A549 (cell line): ENCODE results near the gene RCAN2. TPM values are rescaled to one million over a fixed set of nuclear protein-coding genes. Genes with fewer than 3 reads are reported as not detected.

Experiments
- ATAC-seq, 2 experiments: fragments of 200-7000 bp in 1 of 2; fragments of >200 bp in 1 of 2; cut with Nextera tagmentation in 1 of 2; cut with Tn5 transposase in 1 of 2; 3 replicates each; pipeline versions ENCODE4 v1.8.0 to v1.9.1; 2018 to 2020; ENCODE audit warnings: mild to moderate bottlenecking in 1 of 2, moderate library complexity in 1 of 2
- CTCF ChIA-PET: fragments of 300-600 bp; sonication (Branson Sonifier 250); formaldehyde crosslinking; extraction: SDS; loops from one replicate; lab custom pipeline; 2021; ENCODE audit warnings: antibody characterized with exemption, inconsistent platforms; lab: Yijun Ruan, JAX
- POLR2A ChIA-PET: fragments of 350-600 bp; formaldehyde crosslinking; extraction: SDS; loops from one replicate; lab custom pipeline; 2021; ENCODE audit warnings: antibody characterized with exemption, inconsistent platforms; lab: Yijun Ruan, JAX
- DNase-seq, 2 experiments: peaks; one replicate each; pipeline versions ENCODE4 v3.0.0 to v3.0.0-alpha.2; 2011 to 2016; ENCODE audit warnings: low read depth in 1 of 2, low spot score in 1 of 2
- FAIRE-seq: peaks from 2 replicates; lab custom pipeline; 2011; peaks lifted over from hg19 to GRCh38; lab: Jason Lieb, UNC
- H3K27ac ChIP-seq, 2 experiments: fragments of >200 bp; sonication (Bioruptor Twin); formaldehyde crosslinking; 3 replicates each; pipeline ENCODE4 v1.5.1; 2016 to 2017
- H3K4me1 ChIP-seq: fragments of >200 bp; sonication (Bioruptor Twin); formaldehyde crosslinking; 3 replicates; pipeline ENCODE4 v1.6.1; 2016
- H3K4me2 ChIP-seq: fragments of >200 bp; sonication (Bioruptor Twin); formaldehyde crosslinking; 3 replicates; pipeline ENCODE4 v1.6.1; 2016
- H3K4me3 ChIP-seq: fragments of >200 bp; sonication (Bioruptor Twin); formaldehyde crosslinking; 3 replicates; pipeline ENCODE4 v1.5.1; 2016
- H3K9me3 ChIP-seq: fragments of >200 bp; sonication (Bioruptor Twin); formaldehyde crosslinking; 3 replicates; pipeline ENCODE4 v1.6.1; 2016
- CEBPB ChIP-seq, 2 experiments: fragments of >200 bp in 1 of 2; sonication (Bioruptor Twin) in 1 of 2; formaldehyde crosslinking in 1 of 2; IDR thresholded peaks; 2 replicates each; pipeline ENCODE4 v1.6.1; 2012 to 2016
- CHD2 ChIP-seq: fragments of 150-350 bp; IDR thresholded peaks from 2 replicates; pipeline ENCODE4 v1.6.1; 2014; ENCODE audit warnings: low read length; ENCODE audit not compliant: partially characterized antibody
- EHF ChIP-seq: fragments of 250-450 bp; sonication (Bioruptor Pico); IDR thresholded peaks from 2 replicates; pipeline ENCODE4 v1.5.0; 2020; ENCODE audit warnings: mild to moderate bottlenecking
- ELK1 ChIP-seq: fragments of 150-350 bp; IDR thresholded peaks from 2 replicates; pipeline ENCODE4 v1.6.1; 2014; ENCODE audit warnings: low read depth, mild to moderate bottlenecking, low read length
- EP300 ChIP-seq, 2 experiments: fragments of >200 bp; sonication (Bioruptor Twin); formaldehyde crosslinking; IDR thresholded peaks; 2 replicates in 1 of 2; 3 replicates in 1 of 2; pipeline ENCODE4 v1.6.1; 2016 to 2017
- ESRRA ChIP-seq: fragments of 150-350 bp; IDR thresholded peaks from 2 replicates; pipeline ENCODE4 v1.6.1; 2014; ENCODE audit warnings: mild to moderate bottlenecking, low read length, borderline replicate concordance
- FOSB ChIP-seq: fragments of 250-450 bp; sonication (Bioruptor Pico); IDR thresholded peaks from 2 replicates; pipeline ENCODE4 v1.5.0; 2020; ENCODE audit warnings: mild to moderate bottlenecking, moderate library complexity
- FOSL2 ChIP-seq, 2 experiments: fragments of 450-650 bp in 1 of 2; fragments of >200 bp in 1 of 2; sonication (Bioruptor Twin) in 1 of 2; formaldehyde crosslinking; IDR thresholded peaks; 2 replicates each; pipeline versions ENCODE4 v1.5.0 to v1.6.1; 2016 to 2020; ENCODE audit warnings: mild to moderate bottlenecking in 1 of 2, moderate library complexity in 1 of 2
- FOXS1 ChIP-seq: fragments of 250-450 bp; sonication (Bioruptor Pico); IDR thresholded peaks from 2 replicates; pipeline ENCODE4 v1.5.0; 2020; ENCODE audit warnings: mild to moderate bottlenecking, moderate library complexity
- GATA3 ChIP-seq: IDR thresholded peaks from 2 replicates; pipeline ENCODE4 v1.6.1; 2012; ENCODE audit warnings: borderline replicate concordance
- HDAC2 ChIP-seq: fragments of 200-600 bp; sonication (generic); IDR thresholded peaks from 2 replicates; pipeline ENCODE4 v1.6.1; 2016
- HES2 ChIP-seq: fragments of >200 bp; sonication (Bioruptor Twin); formaldehyde crosslinking; IDR thresholded peaks from 2 replicates; pipeline ENCODE4 v1.6.1; 2016
- HOXA7 ChIP-seq: fragments of 250-450 bp; sonication (Bioruptor Pico); IDR thresholded peaks from 2 replicates; pipeline ENCODE4 v1.5.0; 2020; ENCODE audit warnings: mild to moderate bottlenecking, moderate library complexity
- HOXB5 ChIP-seq: fragments of 250-450 bp; sonication (Bioruptor Pico); IDR thresholded peaks from 2 replicates; pipeline ENCODE4 v1.5.0; 2020; ENCODE audit warnings: mild to moderate bottlenecking, moderate library complexity
- JUN ChIP-seq, 2 experiments: fragments of >200 bp; sonication (Bioruptor Twin); formaldehyde crosslinking; IDR thresholded peaks; 2 replicates in 1 of 2; 3 replicates in 1 of 2; pipeline ENCODE4 v1.6.1; 2016 to 2017
- MAFK ChIP-seq: fragments of 450-650 bp; IDR thresholded peaks from 2 replicates; pipeline ENCODE4 v1.6.1; 2014; ENCODE audit not compliant: partially characterized antibody
- MAX ChIP-seq: IDR thresholded peaks from 2 replicates; pipeline ENCODE4 v1.6.1; 2012
- MYC ChIP-seq: IDR thresholded peaks from 2 replicates; pipeline ENCODE4 v1.6.1; 2012; ENCODE audit warnings: mild to moderate bottlenecking, inconsistent platforms, low read length, improper control_type of control experiment, borderline replicate concordance
- NFE2L2 ChIP-seq: fragments of 150-350 bp; conservative IDR thresholded peaks from 2 replicates; pipeline ENCODE4 v1.6.1; 2014; ENCODE audit warnings: low read length
- NPAS2 ChIP-seq: fragments of 250-450 bp; sonication (Bioruptor Pico); IDR thresholded peaks from 2 replicates; pipeline ENCODE4 v1.8.0; 2022; ENCODE audit warnings: mild to moderate bottlenecking, moderate library complexity, borderline replicate concordance
- NR3C1 ChIP-seq: fragments of >200 bp; sonication (Bioruptor Twin); formaldehyde crosslinking; IDR thresholded peaks from 3 replicates; pipeline ENCODE4 v1.6.1; 2017
- PHF8 ChIP-seq: fragments of 200-600 bp; sonication (generic); IDR thresholded peaks from 2 replicates; pipeline ENCODE4 v1.6.1; 2016; ENCODE audit warnings: low read depth, mild to moderate bottlenecking, antibody characterized with exemption, moderate library complexity, borderline replicate concordance
- POLR2AphosphoS2 ChIP-seq: conservative IDR thresholded peaks from 2 replicates; pipeline ENCODE4 v1.6.1; 2012; ENCODE audit warnings: low read length, improper control_type of control experiment, inconsistent platforms
- RAD21 ChIP-seq, 2 experiments: fragments of >200 bp in 1 of 2; sonication (Bioruptor Twin) in 1 of 2; formaldehyde crosslinking in 1 of 2; IDR thresholded peaks in 1 of 2; conservative IDR thresholded peaks in 1 of 2; 2 replicates in 1 of 2; 3 replicates in 1 of 2; pipeline ENCODE4 v1.6.1; 2012 to 2018; ENCODE audit warnings: inconsistent platforms in 1 of 2
- RARB ChIP-seq: fragments of 250-450 bp; sonication (Bioruptor Pico); IDR thresholded peaks from 2 replicates; pipeline ENCODE4 v1.8.0; 2021; ENCODE audit warnings: mild to moderate bottlenecking, moderate library complexity
- RCOR1 ChIP-seq: fragments of 150-350 bp; IDR thresholded peaks from 2 replicates; pipeline ENCODE4 v1.6.1; 2014; ENCODE audit warnings: antibody characterized with exemption, low read length, low read depth
- RNF2 ChIP-seq: fragments of 200-600 bp; sonication (generic); IDR thresholded peaks from 2 replicates; pipeline ENCODE4 v1.6.1; 2016; ENCODE audit warnings: low read depth, mild to moderate bottlenecking, antibody characterized with exemption, moderate library complexity, borderline replicate concordance
- TFCP2L1 ChIP-seq: fragments of 250-450 bp; sonication (Bioruptor Pico); IDR thresholded peaks from 2 replicates; pipeline ENCODE4 v1.5.0; 2021; ENCODE audit warnings: mild to moderate bottlenecking
- TP53 ChIP-seq: fragments of 250-450 bp; sonication (Bioruptor Pico); IDR thresholded peaks from 2 replicates; pipeline ENCODE4 v1.5.0; 2021; ENCODE audit warnings: mild to moderate bottlenecking, moderate library complexity
- ZNF302 ChIP-seq: fragments of 250-450 bp; sonication (Bioruptor Pico); IDR thresholded peaks from 2 replicates; pipeline ENCODE4 v1.9.0; 2021; ENCODE audit warnings: inconsistent platforms, mild to moderate bottlenecking, moderate library complexity
- ZSCAN20 ChIP-seq: fragments of 250-450 bp; sonication (Bioruptor Pico); IDR thresholded peaks from 2 replicates; pipeline ENCODE4 v1.8.0; 2022; ENCODE audit warnings: mild to moderate bottlenecking, moderate library complexity
- WGBS: methylation state at CpG from one replicate; pipeline ENCODE4 v1.1.6; 2017; ENCODE audit errors: missing lambda C conversion rate; 5-methylcytosine and 5-hydroxymethylcytosine counted together
- polyA plus RNA-seq, 4 experiments: library from polyadenylated mRNA; depleted of rRNA in 3 of 4; stranded (reverse); fragments of >200 nt; fragmentation: RNase III in 1 of 4; extraction: RNeasy Plus Mini Kit Qiagen cat#74134 plus additional on column Dnase treatment in 1 of 4; gene quantifications; 2 replicates in 3 of 4; 3 replicates in 1 of 4; pipeline ENCODE4 v1.2.3, GENCODE V29; 2011 to 2017
- TF ChIP-seq, protein P1 (sequence below): IDR thresholded peaks from 2 replicates; pipeline ENCODE4 v1.6.1; 2012; ENCODE audit warnings: low read depth, borderline replicate concordance
- TF ChIP-seq, protein P2 (sequence below): fragments of 250-450 bp; sonication (Bioruptor Pico); IDR thresholded peaks from 2 replicates; pipeline ENCODE4 v1.5.0; 2020; ENCODE audit warnings: low read depth, mild to moderate bottlenecking, moderate library complexity

RCAN2 gene
- polyA plus RNA-seq, 2 of the 4 experiments (the other 2 are of a cell fraction) = not detected

- ATAC-seq (no peak), FAIRE-seq (no peak), DNase-seq (no peak)
- H3K4me3 ChIP-seq = no peak overlapping the region
- H3K4me2 ChIP-seq = no peak overlapping the region
- no peaks in the 10 kb centered on the region for H3K9me3 ChIP-seq
- ChIA-PET CTCF (interaction anchor here (0.6 kb wide), 2 partner anchors 10 to 189 kb away, joined by 3 read pairs; no protein-coding TSS in a partner anchor), POLR2A (no interaction called here)
- no peak overlapping the region for H3K27ac ChIP-seq
- no peaks in the 10 kb centered on the region for H3K4me1 ChIP-seq
- no peak for TF ChIP-seq ESRRA
- no peak for TF ChIP-seq MYC
- no peak for TF ChIP-seq ZSCAN20 (CRISPR knock-in tag)
- no peak for TF ChIP-seq RNF2
- TF ChIP-seq NPAS2 (CRISPR knock-in tag) = no peak
- no peak for TF ChIP-seq ELK1
- no peak for TF ChIP-seq CHD2
- TF ChIP-seq ZNF302 (CRISPR knock-in tag) = no peak
- no peak for TF ChIP-seq MAFK
- WGBS = 0% methylated on average over 4 of the region's 4 CpGs
Measured at GRCh38 chr6:46190889-46191288, 300.4 kb downstream of the RCAN2 start.

DNA sequence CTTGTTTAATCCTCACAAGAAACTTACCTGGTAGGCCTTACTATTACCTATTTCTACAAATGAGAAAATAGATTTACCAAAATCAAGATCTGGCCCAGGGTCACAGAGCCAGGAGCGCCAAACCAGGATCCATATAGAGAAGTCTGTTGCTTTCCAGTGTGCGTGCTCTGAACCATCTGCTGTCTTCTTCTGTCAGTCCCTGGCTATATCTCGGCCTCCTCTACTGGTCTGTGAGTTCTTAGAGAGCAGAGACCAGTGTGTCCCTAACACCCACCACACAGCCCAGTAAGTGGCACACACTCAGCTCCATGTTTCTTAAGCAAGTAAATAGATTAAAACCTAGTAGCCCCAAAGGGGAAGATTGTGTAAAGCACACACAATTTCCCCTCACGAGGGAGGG lies 301.5 kb downstream of the RCAN2 start:
- POLR2A ChIA-PET = no interaction called here
- TF ChIP-seq MYC = no peak
- TF ChIP-seq HOXA7 (CRISPR knock-in tag) = no peak
- TF ChIP-seq TP53 (CRISPR knock-in tag) = no peak
- no peak for TF ChIP-seq POLR2AphosphoS2
- TF ChIP-seq NPAS2 (CRISPR knock-in tag) = no peak
- no peak for TF ChIP-seq RARB (CRISPR knock-in tag)
- TF ChIP-seq GATA3 = no peak
- no peak for TF ChIP-seq MAX
- TF ChIP-seq HOXB5 (CRISPR knock-in tag) = no peak
- no peak for TF ChIP-seq RNF2
- no peak for TF ChIP-seq PHF8
- no peak for TF ChIP-seq ZSCAN20 (CRISPR knock-in tag)
- no peak for TF ChIP-seq RAD21 (conservative IDR thresholded peaks at IDR 0.05 in 1 of 2, IDR thresholded peaks at IDR 0.05 in 1 of 2)
- TF ChIP-seq NR3C1 = no peak
- TF ChIP-seq EP300 (IDR thresholded peaks at IDR 0.05) = no peak
- no peak for TF ChIP-seq FOSL2 (IDR thresholded peaks at IDR 0.05)
- no peak for TF ChIP-seq FOSL2 (CRISPR knock-in tag; IDR thresholded peaks at IDR 0.05)
- Histone ChIP-seq H3K4me2 (no peak overlapping the region), H3K4me1 (no peaks in the 10 kb centered on the region), H3K4me3 (no peak overlapping the region), H3K27ac (no peak overlapping the region), H3K9me3 (no peaks in the 10 kb centered on the region)
- CTCF ChIA-PET = interaction anchor here (0.6 kb wide), 1 partner anchor 21 kb away, joined by 3 read pairs; no protein-coding TSS in a partner anchor
- WGBS = 20% methylated on average over 4 of the region's 4 CpGs
- DNase-seq (no peak), ATAC-seq (no peak), FAIRE-seq (no peak)

DNA sequence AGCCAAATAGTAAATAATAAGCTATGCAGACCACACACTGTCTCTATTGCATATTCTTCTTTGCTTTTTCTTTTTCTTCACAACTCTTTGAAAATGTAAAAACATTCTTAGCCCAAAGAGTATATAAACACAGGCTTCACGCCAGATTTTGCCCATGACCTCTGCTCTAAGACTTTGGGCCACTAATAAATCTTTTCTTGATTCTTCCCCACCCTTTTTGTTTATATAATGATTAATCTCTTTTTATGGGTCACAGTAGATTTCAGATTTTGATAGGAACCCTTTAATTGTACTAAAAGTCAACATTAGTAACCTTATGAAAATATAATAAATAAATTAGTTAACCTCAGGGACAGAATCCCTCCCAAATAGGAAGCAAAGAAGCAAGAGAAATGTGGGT lies 304.7 kb downstream of the RCAN2 start:
- 0% methylated on average over 1 of the region's 1 CpG for WGBS
- no peak for DNase-seq
- Histone ChIP-seq H3K4me2 (no peak overlapping the region), H3K27ac (no peak overlapping the region), H3K9me3 (no peaks in the 10 kb centered on the region), H3K4me1 (no peaks in the 10 kb centered on the region), H3K4me3 (no peak overlapping the region)
- no peak for FAIRE-seq
- ChIA-PET POLR2A (no interaction called here), CTCF (no interaction called here)
- no peak for ATAC-seq
- TF ChIP-seq JUN (IDR thresholded peaks at IDR 0.05) (no peak), RCOR1 (no peak), EHF (CRISPR knock-in tag) (no peak), FOXS1 (CRISPR knock-in tag) (no peak), NFE2L2 (no peak), CEBPB (IDR thresholded peaks at IDR 0.05) (no peak), CHD2 (no peak), FOSB (CRISPR knock-in tag) (no peak), ZNF302 (CRISPR knock-in tag) (no peak), TFCP2L1 (CRISPR knock-in tag) (no peak), MAFK (no peak), HES2 (no peak), HDAC2 (no peak), HOXA7 (CRISPR knock-in tag) (no peak), GATA3 (no peak)
- TF ChIP-seq, protein P1, sequence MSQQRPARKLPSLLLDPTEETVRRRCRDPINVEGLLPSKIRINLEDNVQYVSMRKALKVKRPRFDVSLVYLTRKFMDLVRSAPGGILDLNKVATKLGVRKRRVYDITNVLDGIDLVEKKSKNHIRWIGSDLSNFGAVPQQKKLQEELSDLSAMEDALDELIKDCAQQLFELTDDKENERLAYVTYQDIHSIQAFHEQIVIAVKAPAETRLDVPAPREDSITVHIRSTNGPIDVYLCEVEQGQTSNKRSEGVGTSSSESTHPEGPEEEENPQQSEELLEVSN = no peak
- TF ChIP-seq, protein P2, sequence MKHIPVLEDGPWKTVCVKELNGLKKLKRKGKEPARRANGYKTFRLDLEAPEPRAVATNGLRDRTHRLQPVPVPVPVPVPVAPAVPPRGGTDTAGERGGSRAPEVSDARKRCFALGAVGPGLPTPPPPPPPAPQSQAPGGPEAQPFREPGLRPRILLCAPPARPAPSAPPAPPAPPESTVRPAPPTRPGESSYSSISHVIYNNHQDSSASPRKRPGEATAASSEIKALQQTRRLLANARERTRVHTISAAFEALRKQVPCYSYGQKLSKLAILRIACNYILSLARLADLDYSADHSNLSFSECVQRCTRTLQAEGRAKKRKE (CRISPR knock-in tag) = no peak
